ENCODE results near the gene RNF31.

RNF31 gene

DNA sequence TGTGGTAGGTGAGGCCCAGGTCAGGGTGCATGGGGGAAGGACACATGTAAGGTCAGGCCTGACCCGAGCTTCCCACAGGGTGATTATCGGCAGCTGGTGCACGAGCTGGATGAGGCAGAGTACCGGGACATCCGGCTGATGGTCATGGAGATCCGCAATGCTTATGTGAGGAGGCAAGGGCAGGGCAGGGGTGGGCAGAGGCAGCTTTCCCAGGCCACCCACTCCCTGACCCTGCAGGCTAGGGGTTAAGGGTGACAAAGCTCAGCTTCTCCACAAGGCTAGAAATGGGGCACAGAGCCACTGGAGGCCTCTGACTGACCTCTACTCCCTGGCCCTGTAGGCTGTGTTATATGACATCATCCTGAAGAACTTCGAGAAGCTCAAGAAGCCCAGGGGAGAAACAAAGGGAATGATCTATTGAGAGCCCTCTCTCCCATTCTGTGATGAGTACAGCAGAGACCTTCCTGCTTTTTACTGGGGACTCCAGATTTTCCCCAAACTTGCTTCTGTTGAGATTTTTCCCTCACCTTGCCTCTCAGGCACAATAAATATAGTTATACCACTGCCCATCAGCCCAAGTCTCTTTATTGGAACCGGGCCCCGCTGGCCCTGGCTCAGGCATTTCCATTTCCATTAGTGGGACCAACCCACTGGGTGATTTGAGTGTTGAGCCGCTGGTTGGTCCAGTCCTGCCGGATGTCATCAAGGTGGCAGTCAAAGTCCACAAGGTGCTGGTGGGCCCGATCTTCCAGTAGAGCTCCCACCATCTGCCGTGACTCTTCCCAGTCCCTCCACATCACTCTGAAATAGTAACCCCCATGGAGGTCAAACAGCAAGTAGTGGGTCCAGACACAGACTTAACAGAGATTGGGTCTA is 8.7 kb upstream of the RNF31 start:
- no peak for DNase-seq

DNA sequence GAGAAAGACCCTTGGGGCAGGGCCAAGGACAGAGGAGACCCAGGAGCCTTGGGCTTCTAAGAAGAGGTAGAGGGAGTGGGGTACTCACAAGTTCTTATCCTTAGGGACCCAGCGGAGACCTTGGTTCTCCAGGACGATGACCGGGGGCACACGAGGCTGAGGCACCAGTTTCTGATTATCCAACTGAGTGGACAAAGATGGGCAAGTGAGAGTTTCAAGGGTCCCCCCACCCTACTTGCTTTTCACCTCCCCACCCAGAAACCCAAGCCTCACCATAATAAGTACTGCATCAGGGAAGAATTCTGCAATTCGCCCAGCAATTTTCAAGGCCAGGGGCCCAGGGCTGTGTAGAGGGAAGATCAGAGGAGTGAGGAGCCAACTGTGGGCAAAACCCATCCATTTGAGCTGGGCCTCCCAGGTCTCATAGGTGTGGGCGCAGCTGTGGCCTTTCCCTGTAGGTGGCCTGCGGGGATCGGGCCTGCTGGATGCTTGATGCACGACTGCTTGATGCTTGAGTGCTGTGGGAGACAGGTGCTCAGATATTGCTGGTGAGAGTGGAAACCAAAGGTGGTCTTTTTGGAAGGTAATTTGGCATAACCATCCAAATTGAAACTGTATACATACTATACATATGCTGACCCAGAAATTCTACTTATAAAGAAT is 7.9 kb upstream of the RNF31 start:
- DNase-seq, result no peak

DNA sequence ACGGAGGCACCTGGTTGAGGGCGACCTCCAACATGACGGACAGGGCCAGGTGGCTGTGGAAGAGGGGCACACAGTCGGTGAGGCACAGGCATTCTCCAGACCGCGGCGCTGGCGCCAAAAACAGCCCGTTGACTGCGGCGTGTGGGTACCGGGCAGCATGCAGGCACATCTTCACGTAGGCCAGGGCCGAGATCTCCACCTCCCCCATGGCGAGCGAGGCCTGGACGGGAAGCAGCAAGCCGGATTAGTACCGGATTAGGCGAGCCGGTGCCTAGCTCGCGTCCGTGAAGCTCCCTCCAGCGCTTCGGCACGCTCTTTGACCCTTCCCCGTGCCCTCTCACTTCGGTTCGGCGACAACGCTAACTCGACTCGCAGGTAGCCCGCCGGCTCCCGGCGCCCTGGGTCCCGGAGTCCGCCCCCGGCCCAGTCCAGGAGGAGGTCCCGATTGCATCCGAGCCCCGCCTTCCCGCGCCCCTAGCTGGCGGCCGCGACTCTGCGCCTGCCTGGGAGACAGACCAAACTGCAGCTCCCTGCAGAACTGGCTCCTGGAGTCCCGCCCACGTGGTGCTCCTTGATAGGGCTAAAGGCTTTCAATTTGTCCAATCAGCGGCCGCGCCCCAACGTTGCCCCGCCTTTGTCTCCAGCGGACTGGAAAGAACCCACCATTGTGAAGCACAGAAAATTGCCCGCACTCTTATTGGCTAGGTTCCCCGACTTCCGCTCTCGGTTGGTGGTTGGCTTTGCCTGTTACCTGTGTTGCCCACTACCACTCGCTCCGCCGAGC is 6.0 kb upstream of the RNF31 start, which contains the start of gene EMC9:
Gene EMC9 (minus strand): TSS at position 495 of the 784 bp plus-strand sequence. CDS start 287 bp downstream, at position 208.
- DNase-seq, result peak; percentile 100

DNA sequence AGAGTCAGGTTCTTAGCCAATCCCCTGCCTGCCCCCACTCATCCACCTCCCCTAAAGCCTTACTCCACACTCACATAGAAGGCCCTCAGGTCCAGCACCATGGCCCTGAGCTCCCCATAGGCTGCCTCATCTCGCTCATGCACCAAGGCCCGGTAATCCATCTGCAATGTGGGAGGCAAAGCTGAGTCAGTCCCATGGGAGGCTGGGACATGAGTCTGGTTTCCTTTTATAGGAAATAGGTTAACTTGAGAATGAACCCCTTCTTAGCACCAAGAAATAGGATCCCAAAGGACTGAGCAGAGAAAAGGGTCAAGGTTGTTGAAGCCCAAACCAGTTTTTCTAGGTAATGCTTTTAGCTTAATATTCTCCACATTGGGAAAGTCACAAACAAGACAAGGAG is 3.8 kb upstream of the RNF31 start:
- DNase-seq, result no peak

DNA sequence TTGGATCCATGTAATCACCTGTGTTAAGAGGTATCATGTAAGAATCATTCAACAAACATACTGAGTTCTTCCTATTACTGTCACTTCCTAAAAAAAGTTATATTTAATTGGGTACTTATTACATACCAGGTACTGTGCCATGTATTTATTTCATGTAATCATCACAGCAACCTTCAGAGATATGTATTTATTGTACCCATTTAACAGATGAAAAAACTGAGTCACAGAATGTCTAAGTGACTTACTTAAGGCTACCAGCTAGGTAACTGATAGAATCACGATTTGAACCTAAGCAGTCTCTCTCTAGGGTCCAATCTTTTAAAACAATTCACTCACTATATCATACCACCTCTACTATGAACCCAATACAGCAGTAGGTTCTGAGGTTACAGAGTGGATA is 2.8 kb upstream of the RNF31 start:
- DNase-seq, result no peak

DNA sequence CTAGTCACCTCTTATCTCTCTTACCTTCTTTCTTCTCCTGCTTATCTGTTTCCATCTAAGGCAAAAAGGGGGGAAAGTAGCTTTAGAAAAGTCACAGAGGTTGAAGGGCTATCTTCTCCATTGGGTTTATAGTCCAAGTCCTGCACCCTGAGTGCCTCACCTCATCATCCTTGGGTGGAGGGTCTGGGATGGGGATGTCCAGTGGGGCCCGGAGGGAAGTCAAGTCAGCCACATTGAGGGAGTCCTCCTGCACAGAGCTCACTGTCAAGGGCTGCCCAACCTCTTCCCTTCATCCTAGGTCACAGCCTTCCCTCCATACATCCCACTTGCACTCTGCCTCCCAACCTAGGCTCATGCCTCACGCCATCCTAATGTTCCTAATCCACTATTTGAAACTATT is 2.1 kb upstream of the RNF31 start:
- no peak for DNase-seq

DNA sequence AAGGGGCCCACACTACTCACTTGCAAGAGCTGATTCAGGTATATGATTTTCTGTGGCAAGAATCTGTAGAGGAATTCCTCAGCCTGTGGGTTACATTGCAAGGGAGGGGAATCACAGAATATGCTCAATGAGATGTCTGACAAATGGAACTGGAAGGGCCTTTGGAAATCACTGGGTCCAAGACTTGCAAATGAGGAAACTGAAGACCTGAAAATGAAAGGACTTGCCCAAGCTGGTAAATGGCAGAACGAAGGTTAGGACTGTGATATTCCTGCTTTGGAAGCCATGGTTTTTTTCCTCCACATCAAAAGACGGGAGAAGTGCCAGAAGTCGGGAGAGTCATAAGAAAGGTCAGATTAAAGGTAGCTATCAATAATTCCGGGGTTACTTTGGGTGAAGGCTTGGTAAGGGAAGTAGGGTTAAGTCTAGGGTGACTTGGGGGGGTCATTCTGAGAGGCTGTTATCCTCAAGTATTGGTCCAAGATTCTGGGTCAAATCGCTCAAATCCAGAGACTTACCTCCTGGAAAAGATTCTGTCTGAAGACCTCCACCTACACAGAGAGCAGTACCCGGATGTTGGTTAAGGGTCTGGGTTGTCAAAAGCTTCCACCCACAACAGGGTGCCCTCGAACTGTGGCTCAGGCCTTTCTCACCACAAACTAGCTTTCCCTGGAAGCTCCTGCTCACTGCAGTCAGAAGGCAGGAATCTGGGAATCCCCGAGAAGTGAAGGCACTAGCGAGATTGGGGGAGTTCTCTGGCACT is 1.4 kb upstream of the RNF31 start:
- DNase-seq, result no peak

DNA sequence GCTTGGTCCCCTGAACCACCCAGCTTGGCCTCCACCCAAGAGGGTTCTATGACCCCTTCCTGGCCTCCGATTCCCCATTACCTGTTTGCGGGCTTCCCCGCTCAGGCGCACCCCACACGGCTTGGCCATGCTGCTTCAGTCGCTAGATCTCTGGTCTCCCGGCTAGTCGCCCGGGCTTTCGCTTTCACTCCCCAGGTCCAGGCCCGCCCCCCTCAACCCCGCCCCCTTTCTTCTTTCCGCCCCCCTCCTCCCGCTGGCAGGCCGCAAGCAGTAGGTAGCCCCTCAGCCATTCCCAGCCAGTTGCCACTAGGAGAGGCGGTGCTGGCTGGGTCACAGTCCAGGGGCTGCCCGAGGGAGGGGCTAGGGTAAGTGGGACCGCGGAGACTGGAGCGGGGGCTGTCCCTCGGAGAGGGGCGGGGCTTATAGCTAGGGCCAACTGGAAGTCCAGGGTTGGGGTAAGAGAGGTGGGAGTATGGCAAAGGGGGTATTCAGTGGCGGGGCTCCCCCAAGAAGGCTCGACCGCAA is 783 bp upstream of the RNF31 start, which contains the start of gene PSME2:
Gene PSME2 (minus strand): TSS at position 158 of the 525 bp plus-strand sequence. CDS start 29 bp downstream, at position 129.
- peak; percentile 93 for DNase-seq

DNA sequence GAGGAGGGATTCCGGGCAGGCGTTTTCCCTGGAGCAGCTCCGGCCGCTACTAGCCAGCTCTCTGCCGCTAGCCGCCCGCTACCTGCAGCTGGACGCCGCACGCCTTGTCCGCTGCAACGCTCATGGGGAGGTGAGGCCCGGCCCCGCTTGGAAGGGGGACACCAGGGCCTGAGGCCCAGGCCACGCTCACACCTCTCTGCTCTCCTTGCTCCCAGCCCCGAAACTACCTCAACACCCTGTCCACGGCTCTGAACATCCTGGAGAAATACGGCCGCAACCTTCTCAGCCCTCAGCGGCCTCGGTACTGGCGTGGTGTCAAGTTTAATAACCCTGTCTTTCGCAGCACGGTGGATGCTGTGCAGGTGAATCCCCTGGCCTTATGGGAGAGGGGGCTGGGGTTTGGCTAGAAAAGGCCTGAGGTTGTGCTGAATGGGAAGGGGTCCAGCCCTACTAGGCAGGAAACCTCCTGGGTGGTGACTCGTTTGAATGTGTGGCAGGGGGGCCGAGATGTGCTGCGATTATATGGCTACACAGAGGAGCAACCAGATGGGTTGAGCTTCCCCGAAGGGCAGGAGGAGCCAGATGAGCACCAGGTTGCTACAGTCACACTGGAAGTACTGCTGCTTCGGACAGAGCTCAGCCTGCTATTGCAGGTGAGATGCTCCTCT is 597 bp downstream of the RNF31 start:
- no peak for DNase-seq

DNA sequence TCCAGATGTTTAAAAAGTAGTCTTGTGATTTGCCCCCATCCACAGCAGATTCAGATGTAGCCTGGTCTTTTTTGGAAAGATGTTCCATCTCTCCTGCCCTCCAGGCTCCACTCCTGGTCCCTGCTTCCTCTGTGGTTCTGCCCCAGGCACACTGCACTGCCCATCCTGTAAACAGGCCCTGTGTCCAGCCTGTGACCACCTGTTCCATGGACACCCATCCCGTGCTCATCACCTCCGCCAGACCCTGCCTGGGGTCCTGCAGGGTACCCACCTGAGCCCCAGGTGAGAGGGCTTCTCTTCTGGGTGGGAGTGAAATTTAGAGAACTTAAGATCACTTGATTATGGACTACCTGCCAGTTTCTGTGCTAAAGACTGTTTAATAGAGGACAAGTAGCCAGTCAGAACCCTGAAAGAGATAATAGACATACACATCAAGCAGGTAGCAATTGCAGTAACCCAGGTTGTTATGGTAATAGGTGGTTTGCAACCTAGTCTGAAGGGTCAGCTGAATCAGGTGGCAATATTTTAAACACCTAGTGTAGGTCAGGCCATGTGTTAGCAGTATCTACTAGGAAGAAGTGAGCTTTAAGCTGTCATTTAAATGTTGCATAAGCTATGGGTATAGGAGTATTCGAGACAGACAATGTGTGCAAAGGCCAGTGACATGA is 2.1 kb downstream of the RNF31 start:
- DNase-seq, result no peak

DNA sequence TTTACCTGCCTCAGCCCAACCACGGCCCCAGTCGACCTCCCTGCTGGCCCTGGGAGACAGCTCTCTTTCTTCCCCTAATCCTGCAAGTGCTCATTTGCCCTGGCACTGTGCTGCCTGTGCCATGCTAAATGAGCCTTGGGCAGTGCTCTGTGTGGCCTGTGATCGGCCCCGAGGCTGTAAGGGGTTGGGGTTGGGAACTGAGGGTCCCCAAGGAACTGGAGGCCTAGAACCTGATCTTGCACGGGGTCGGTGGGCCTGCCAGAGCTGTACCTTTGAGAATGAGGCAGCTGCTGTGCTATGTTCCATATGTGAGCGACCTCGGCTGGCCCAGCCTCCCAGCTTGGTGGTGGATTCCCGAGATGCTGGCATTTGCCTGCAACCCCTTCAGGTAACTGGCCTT is 2.8 kb downstream of the RNF31 start:
- no peak for DNase-seq

DNA sequence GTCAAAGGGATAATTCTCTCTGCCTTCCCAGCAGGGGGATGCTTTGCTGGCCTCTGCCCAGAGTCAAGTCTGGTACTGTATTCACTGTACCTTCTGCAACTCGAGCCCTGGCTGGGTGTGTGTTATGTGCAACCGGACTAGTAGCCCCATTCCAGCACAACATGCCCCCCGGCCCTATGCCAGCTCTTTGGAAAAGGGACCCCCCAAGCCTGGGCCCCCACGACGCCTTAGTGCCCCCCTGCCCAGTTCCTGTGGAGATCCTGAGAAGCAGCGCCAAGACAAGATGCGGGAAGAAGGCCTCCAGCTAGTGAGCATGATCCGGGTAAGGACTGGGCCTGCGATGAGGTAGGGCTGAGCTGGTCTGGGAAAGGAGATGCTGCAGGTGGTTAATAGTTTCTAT is 3.3 kb downstream of the RNF31 start:
- DNase-seq, result no peak

DNA sequence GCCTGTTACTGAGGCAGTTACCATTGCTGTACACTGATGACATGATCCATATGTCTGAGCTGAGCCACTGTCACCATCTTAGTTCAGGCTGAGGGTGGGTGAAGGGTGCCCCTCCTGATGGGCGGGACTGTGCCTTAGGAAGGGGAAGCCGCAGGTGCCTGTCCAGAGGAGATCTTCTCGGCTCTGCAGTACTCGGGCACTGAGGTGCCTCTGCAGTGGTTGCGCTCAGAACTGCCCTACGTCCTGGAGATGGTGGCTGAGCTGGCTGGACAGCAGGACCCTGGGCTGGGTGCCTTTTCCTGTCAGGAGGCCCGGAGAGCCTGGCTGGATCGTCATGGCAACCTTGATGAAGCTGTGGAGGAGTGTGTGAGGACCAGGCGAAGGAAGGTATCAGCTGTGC is 3.7 kb downstream of the RNF31 start:
- no peak for DNase-seq

DNA sequence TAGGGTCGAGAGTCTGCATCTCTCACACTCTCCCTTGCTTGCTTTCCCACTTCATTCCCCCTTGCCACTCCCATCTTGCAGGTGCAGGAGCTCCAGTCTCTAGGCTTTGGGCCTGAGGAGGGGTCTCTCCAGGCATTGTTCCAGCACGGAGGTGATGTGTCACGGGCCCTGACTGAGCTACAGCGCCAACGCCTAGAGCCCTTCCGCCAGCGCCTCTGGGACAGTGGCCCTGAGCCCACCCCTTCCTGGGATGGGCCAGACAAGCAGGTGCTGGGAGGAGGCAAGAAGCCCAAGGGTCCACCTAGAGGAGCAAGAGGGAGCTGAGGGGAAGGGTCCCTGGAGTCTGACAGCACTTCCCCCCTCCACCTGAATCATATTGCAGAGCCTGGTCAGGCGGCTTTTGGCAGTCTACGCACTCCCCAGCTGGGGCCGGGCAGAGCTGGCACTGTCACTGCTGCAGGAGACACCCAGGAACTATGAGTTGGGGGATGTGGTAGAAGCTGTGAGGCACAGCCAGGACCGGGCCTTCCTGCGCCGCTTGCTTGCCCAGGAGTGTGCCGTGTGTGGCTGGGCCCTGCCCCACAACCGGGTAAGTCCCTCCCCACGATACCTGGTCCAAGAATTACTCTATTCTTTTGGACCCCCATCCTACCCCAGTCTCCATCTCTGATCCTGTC is 4.2 kb downstream of the RNF31 start:
- no peak for DNase-seq

DNA sequence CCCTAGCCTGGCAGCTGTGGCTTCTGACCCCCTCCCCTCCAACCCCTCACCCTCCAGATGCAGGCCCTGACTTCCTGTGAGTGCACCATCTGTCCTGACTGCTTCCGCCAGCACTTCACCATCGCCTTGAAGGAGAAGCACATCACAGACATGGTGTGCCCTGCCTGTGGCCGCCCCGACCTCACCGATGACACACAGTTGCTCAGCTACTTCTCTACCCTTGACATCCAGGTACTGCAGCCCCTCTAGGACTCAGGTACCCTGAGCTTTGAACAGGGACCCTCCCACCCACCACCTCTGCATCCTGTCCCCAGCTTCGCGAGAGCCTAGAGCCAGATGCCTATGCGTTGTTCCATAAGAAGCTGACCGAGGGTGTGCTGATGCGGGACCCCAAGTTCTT is 7.8 kb downstream of the RNF31 start:
- DNase-seq, result no peak

DNA sequence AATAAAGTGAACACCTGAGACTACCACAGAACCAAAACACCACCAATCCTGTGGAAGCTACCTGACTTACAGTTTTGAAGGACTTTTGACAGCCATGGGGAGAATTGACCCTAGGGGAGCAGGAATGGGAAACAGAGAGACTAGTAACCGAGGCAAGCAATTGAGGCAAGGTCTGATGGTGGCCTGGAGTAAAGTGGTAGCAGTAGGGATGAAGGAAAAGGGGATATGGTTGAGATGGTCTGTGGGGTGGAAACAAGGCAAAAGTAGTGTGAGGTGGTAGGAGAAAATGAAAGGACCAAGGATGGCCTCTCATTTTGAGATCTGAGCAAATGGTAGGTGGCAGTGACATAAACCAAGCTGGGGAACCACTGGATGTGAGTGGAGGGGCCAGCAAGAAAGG is 9.5 kb downstream of the RNF31 start:
- no peak for DNase-seq

DNA sequence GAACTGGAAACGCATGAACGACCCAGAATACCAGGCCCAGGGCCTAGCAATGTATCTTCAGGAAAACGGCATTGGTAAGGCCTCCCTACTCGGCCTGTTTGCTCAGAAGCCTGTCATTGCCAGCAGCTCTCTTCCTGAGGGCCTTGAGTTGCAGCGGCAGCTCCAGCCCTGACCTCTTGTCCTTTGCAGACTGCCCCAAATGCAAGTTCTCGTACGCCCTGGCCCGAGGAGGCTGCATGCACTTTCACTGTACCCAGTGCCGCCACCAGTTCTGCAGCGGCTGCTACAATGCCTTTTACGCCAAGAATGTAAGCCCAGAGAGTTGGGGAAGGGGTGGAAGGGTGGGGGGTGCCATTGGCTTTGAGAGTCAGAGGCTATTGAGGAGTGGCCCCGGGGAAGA is 10.0 kb downstream of the RNF31 start:
- no peak for DNase-seq

DNA sequence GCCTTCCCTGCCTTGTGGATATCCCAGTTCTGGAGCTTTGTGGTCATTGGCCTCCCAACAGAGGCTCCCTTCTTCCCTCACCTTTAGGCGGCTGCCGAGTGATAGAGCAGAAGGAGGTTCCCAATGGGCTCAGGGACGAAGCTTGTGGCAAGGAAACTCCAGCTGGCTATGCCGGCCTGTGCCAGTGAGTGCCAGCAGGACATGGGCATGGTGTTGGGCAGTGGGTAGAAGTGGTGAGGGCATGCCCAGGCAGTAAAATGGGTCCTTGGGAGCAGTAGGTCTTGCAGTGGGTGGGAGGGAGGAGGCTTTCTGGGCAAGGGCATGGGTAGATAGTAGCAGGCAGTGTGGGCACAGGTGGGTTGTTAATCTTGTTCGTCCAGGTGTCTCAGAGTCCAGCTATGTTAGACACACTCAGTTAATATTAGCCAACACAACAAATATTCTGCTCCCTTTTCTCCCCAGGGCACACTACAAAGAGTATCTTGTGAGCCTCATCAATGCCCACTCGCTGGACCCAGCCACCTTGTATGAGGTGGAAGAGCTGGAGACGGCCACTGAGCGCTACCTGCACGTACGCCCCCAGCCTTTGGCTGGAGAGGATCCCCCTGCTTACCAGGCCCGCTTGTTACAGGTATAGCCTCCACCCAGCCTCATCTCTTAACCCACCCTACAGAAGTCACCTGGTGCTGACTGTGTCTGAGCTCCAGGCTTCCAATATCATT is 12.6 kb downstream of the RNF31 start:
- DNase-seq, result no peak

DNA sequence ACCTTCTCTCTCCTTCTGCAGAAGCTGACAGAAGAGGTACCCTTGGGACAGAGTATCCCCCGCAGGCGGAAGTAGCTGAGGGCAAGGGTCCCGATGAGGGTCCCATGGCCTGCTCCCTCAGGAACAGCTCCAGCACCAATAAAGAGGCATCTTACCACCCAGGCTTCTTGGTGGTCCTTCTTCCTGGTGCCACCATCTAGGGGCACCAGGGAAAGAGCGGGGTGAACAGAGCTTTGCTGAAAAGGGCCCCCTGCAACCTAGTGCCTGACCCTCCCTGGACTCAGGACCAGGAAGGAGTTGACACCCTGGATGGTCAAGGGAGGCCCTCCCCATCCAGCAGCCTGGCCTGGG is 13.2 kb downstream of the RNF31 start:
- DNase-seq, result no peak
